K562 (cell line): ENCODE data around the gene PSMA7. TPM values are rescaled to one million over a fixed set of nuclear protein-coding genes. Genes with fewer than 3 reads are reported as not detected.

Experiments used
- CHD4 ChIP-seq: fragments of 200-600 bp; sonication (generic); IDR thresholded peaks from 3 replicates; pipeline ENCODE4 v1.6.1; 2012; ENCODE audit warnings: low read depth, mild to moderate bottlenecking, mixed read lengths, low read length, inconsistent platforms; ENCODE audit not compliant: insufficient read depth, insufficient replicate concordance, poor library complexity, severe bottlenecking
- HNRNPK ChIP-seq: fragments of 200-400 bp; formaldehyde crosslinking; IDR thresholded peaks from one replicate; pipeline ENCODE4 v1.6.1; 2018; ENCODE audit warnings: mild to moderate bottlenecking, low read depth, low read length; ENCODE audit not compliant: poor library complexity, severe bottlenecking
- OTX1 ChIP-seq: fragments of 450-650 bp; formaldehyde crosslinking; IDR thresholded peaks from 2 replicates; pipeline ENCODE4 v1.4.0; 2022; ENCODE audit warnings: mild to moderate bottlenecking
- PHF21A ChIP-seq: fragments of 450-650 bp; IDR thresholded peaks from 2 replicates; pipeline ENCODE4 v1.6.1; 2017; ENCODE audit warnings: low read depth, borderline replicate concordance
- polyA plus RNA-seq, 8 experiments: library from polyadenylated mRNA; depleted of rRNA in 4 of 8; stranded (reverse) in 5 of 8; unstranded in 3 of 8; fragments of >200 nt; fragmentation: Nextera tagmentation in 2 of 8; fragmentation: Illumina TruSeq in 1 of 8; extraction: Ambion mirVana in 2 of 8; extraction: Trizol in 1 of 8; gene quantifications; 2 replicates each; pipeline versions ENCODE4 v1.2.1 to v1.2.3, GENCODE V29; 2011 to 2014; ENCODE audit warnings: inconsistent platforms in 1 of 8, missing spikeins in 1 of 8
- total RNA-seq, 7 experiments: library from RNA; depleted of rRNA in 6 of 7; stranded (reverse); fragments of >200 nt in 6 of 7; fragmentation: Illumina TruSeq in 2 of 7; extraction: Trizol in 2 of 7; gene quantifications; 2 replicates each; pipeline versions ENCODE4 v1.2.1 to v1.2.3, GENCODE V29; 2011 to 2021; ENCODE audit warnings: low replicate concordance in 1 of 7
- TF ChIP-seq, protein P1 (sequence below): sonication (generic); formaldehyde crosslinking; IDR thresholded peaks from 2 replicates; pipeline ENCODE4 v1.5.0; 2020; ENCODE audit warnings: missing genetic modification reagents
- TF ChIP-seq, protein P2 (sequence below): IDR thresholded peaks from 2 replicates; pipeline ENCODE4 v1.6.1; 2016; ENCODE audit warnings: missing genetic modification characterization, missing compliant biosample characterization

PSMA7 gene
- total and polyA plus RNA-seq, 9 of the 15 experiments (the other 6 are each of a cell fraction or from before 2014, with no cell fraction given), result 257 to 510 (median 393) TPM

DNA sequence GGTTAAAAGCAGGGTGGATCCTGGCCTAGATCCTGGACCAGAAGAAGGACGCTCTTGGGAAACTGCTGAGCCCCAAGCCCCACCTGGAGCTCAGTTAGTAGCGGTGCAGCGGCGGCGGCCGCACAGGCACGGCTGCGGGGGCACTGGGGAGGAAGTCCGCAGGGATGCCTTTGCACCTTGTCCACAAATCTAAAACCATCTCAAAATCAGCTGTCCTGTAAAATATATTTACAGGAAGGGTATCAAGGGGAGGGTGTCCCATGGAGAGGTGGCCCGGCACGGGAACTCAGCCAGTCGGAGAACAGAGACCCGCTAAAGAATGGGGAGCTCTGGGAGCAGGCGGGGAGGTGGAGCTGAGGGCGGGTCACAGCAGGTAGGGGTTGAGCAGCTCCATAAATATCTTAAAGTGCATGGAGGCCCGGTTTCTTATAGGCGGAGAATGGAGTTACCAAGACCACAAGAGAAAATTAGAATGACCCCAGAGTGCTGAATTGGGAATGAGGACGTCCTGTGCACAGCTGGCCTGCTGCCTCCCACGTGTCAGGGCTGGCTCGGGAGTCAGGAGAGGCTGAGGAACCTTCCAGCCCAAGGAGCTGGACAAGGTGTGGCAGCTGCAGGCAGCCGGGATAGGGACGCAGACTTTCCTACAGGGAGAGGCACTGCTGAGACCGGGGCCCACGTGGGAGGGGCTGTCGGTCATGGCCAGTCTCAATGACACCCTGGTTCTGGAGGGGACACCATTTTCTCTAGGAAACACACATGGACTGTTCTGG is 47.6 kb upstream of the PSMA7 start (continued):
- TF ChIP-seq, protein P1, sequence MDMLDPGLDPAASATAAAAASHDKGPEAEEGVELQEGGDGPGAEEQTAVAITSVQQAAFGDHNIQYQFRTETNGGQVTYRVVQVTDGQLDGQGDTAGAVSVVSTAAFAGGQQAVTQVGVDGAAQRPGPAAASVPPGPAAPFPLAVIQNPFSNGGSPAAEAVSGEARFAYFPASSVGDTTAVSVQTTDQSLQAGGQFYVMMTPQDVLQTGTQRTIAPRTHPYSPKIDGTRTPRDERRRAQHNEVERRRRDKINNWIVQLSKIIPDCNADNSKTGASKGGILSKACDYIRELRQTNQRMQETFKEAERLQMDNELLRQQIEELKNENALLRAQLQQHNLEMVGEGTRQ, result no peak
- TF ChIP-seq HNRNPK (no peak), CHD4 (no peak), PHF21A (no peak), OTX1 (CRISPR knock-in tag) (no peak)
- TF ChIP-seq, protein P2, sequence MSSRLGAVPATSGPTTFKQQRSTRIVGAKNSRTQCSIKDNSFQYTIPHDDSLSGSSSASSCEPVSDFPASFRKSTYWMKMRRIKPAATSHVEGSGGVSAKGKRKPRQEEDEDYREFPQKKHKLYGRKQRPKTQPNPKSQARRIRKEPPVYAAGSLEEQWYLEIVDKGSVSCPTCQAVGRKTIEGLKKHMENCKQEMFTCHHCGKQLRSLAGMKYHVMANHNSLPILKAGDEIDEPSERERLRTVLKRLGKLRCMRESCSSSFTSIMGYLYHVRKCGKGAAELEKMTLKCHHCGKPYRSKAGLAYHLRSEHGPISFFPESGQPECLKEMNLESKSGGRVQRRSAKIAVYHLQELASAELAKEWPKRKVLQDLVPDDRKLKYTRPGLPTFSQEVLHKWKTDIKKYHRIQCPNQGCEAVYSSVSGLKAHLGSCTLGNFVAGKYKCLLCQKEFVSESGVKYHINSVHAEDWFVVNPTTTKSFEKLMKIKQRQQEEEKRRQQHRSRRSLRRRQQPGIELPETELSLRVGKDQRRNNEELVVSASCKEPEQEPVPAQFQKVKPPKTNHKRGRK (tag), result no peak
- TF ChIP-seq, all 486 proteins: peak for 0
